LHCN-M2 (cell line): ENCODE data around the gene JUND. TPM values are rescaled to one million over a fixed set of nuclear protein-coding genes. Genes with fewer than 3 reads are reported as not detected.

Experiments used
- DNase-seq: peaks from one replicate; pipeline ENCODE4 v3.0.0-alpha.2; 2012; ENCODE audit warnings: low read depth
- total RNA-seq: library from RNA; depleted of rRNA; stranded (reverse); fragments of >200 nt; gene quantifications from 2 replicates; pipeline ENCODE4 v1.2.3, GENCODE V29; 2014

Gene JUND
- total RNA-seq, 1 experiment from 2014 or later: 60.9 TPM

- no peak for DNase-seq
Measured at GRCh38 chr19:18290302-18291018, 9.0 kb upstream of the JUND start.

GRCh38 chr19:18289471-18290301, 8.3 kb upstream of the JUND start:
- no peak for DNase-seq

- DNase-seq: no peak
Measured at GRCh38 chr19:18287836-18288772, 6.7 kb upstream of the JUND start.

GRCh38 chr19:18286973-18287635, 5.7 kb upstream of the JUND start:
- no peak for DNase-seq

- DNase-seq: no peak
Measured at GRCh38 chr19:18284712-18285360, 3.4 kb upstream of the JUND start.

- no peak for DNase-seq
Measured at GRCh38 chr19:18283338-18283737, 1.9 kb upstream of the JUND start.

GRCh38 chr19:18282788-18283141, 1.3 kb upstream of the JUND start:
- DNase-seq: no peak

GRCh38 chr19:18282021-18282787, 782 bp upstream of the JUND start:
- peak; percentile 67 for DNase-seq

- peak; percentile 84 for DNase-seq
Measured at GRCh38 chr19:18280247-18281081, 958 bp downstream of the JUND start.

- DNase-seq: peak; percentile 94
Measured at GRCh38 chr19:18279516-18280246, 1.7 kb downstream of the JUND start.

GRCh38 chr19:18279266-18279515, 2.2 kb downstream of the JUND start:
- no peak for DNase-seq

GRCh38 chr19:18278521-18279265, 2.7 kb downstream of the JUND start:
- no peak for DNase-seq

GRCh38 chr19:18274781-18275356, 6.6 kb downstream of the JUND start:
- peak; percentile 88 for DNase-seq

GRCh38 chr19:18274219-18274780, 7.1 kb downstream of the JUND start, which contains the start of gene IQCN:
IQCN (minus strand) TSS chr19:18274452; CDS start chr19:18269478, 4,974 bp downstream.
- peak; percentile 43 for DNase-seq

GRCh38 chr19:18273561-18274218, 7.7 kb downstream of the JUND start:
- no peak for DNase-seq

- DNase-seq: no peak
Measured at GRCh38 chr19:18271433-18271841, 10.0 kb downstream of the JUND start.

GRCh38 chr19:18270326-18270725, 11.1 kb downstream of the JUND start:
- DNase-seq: no peak
